DOHH2 (cell line): Measurements from ENCODE around the gene TRPV4.

ENCODE experiments used
- CTCF ChIP-seq: fragments of 200-600 bp; sonication (generic); IDR thresholded peaks from one replicate; pipeline ENCODE4 v1.5.1; 2014; ENCODE audit warnings: antibody characterized with exemption, mild to moderate bottlenecking, low read depth, low read length; ENCODE audit not compliant: poor library complexity, severe bottlenecking
- EZH2phosphoT487 ChIP-seq: fragments of 200-600 bp; sonication (generic); IDR thresholded peaks from 2 replicates; pipeline ENCODE4 v1.6.1; 2017; ENCODE audit warnings: borderline replicate concordance, mild to moderate bottlenecking, antibody characterized with exemption, low read length, moderate library complexity, mixed read lengths

GRCh38 chr12:109820816-109821381 lies 12.3 kb downstream of the TRPV4 start:
- no peak for TF ChIP-seq CTCF
- no peak for TF ChIP-seq EZH2phosphoT487
